GM18861 (cell line): ENCODE measurements around the gene ASRGL1.

Experiments
- ATAC-seq: cut with Tn5 transposase; IDR thresholded peaks from one replicate; pipeline ENCODE4 v1.9.1; 2021; ENCODE audit not compliant: unreplicated experiment

Gene ASRGL1

GRCh38 chr11:62392506-62392905 is 55.3 kb downstream of the ASRGL1 start:
- ATAC-seq, result no peak

- no peak for ATAC-seq
Measured at GRCh38 chr11:62393061-62393611, 55.9 kb downstream of the ASRGL1 start.

GRCh38 chr11:62393735-62394134 is 56.5 kb downstream of the ASRGL1 start:
- ATAC-seq, result no peak

GRCh38 chr11:62394825-62395538 is 57.7 kb downstream of the ASRGL1 start:
- ATAC-seq, result no peak

- no peak for ATAC-seq
Measured at GRCh38 chr11:62395885-62396551, 58.8 kb downstream of the ASRGL1 start.

GRCh38 chr11:62398011-62398994 is 61.1 kb downstream of the ASRGL1 start:
- no peak for ATAC-seq

- ATAC-seq, result no peak
Measured at GRCh38 chr11:62399172-62399877, 62.1 kb downstream of the ASRGL1 start.

- no peak for ATAC-seq
Measured at GRCh38 chr11:62399878-62400266, 62.6 kb downstream of the ASRGL1 start.

- no peak for ATAC-seq
Measured at GRCh38 chr11:62400281-62400680, 63.0 kb downstream of the ASRGL1 start.

GRCh38 chr11:62400760-62401159 is 63.5 kb downstream of the ASRGL1 start:
- no peak for ATAC-seq

- no peak for ATAC-seq
Measured at GRCh38 chr11:62401356-62401755, 64.1 kb downstream of the ASRGL1 start.

GRCh38 chr11:62401811-62402210 is 64.6 kb downstream of the ASRGL1 start:
- ATAC-seq, result no peak

- ATAC-seq, result no peak
Measured at GRCh38 chr11:62402226-62402959, 65.1 kb downstream of the ASRGL1 start.

GRCh38 chr11:62402960-62403730 is 65.9 kb downstream of the ASRGL1 start:
- ATAC-seq, result no peak

GRCh38 chr11:62404435-62404834 is 67.2 kb downstream of the ASRGL1 start:
- no peak for ATAC-seq

- ATAC-seq, result no peak
Measured at GRCh38 chr11:62404901-62405300, 67.7 kb downstream of the ASRGL1 start.

GRCh38 chr11:62406034-62406433 is 68.8 kb downstream of the ASRGL1 start:
- ATAC-seq, result no peak

GRCh38 chr11:62409831-62410230 is 72.6 kb downstream of the ASRGL1 start:
- no peak for ATAC-seq

- ATAC-seq, result no peak
Measured at GRCh38 chr11:62410972-62411371, 73.7 kb downstream of the ASRGL1 start.
